GM18870 (cell line): ENCODE results near the gene ZNF484.

Source experiments
- ATAC-seq: cut with Tn5 transposase; IDR thresholded peaks from one replicate; pipeline ENCODE4 v1.9.1; 2021; ENCODE audit warnings: moderate library complexity; ENCODE audit not compliant: unreplicated experiment

The ZNF484 gene

DNA sequence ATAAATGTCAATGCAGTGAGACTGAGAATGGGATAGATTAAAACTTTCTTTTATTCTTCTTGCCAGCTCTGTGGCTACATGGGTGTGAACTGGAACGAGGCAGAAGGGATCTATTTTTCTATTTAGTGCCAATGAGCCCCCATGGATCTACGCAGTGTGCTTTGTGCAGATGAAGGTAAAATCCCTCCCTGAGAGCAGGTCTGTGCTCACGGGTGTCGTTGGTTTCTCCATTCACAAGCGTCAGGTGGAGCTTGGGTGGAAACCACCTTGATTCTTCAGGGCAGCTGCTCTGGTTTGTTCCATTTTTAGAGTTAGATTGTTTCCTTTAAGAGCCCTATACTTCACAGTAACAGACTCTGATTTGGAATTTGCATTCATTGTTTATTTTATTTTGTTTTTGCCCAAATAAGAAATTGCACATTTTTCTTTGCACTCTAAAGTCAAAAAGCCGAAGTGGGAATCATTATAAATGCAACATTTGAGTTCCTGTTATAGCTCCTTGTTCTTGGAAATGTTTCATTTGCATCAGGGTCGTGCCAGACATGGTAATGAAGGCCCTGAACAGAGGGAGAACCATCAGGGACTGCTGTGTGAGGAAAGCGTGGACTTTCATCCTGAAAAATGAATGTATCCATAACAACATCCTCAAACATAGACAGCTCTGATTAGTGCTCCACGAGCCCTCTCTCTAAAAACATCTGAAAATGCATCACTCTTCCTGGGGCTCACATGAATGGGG lies 82.1 kb downstream of the ZNF484 start:
- no peak for ATAC-seq
